ENCODE measurements around the gene TBATA.
A peak's percentile ranks its signal among the peaks of the same experiment; 100 is the strongest.

TBATA gene

GRCh38 chr10:70806841-70807240 is 21.7 kb upstream of the TBATA start:
- DNase-seq = no peak

- DNase-seq = no peak
These were observed 20.5 kb upstream of the TBATA start for GRCh38 chr10:70805619-70806215.

GRCh38 chr10:70804421-70804808 is 19.2 kb upstream of the TBATA start:
- DNase-seq = no peak

GRCh38 chr10:70803775-70804420 is 18.7 kb upstream of the TBATA start:
- DNase-seq = no peak

GRCh38 chr10:70801854-70802253 is 16.7 kb upstream of the TBATA start:
- DNase-seq = no peak

GRCh38 chr10:70799124-70799523 is 13.9 kb upstream of the TBATA start:
- DNase-seq = no peak

- no peak for DNase-seq
These were observed 12.7 kb upstream of the TBATA start for GRCh38 chr10:70797840-70798239.

GRCh38 chr10:70795613-70796012 is 10.4 kb upstream of the TBATA start:
- no peak for DNase-seq

GRCh38 chr10:70791386-70792039 is 6.3 kb upstream of the TBATA start:
- no peak for DNase-seq

GRCh38 chr10:70786799-70787415 is 1.7 kb upstream of the TBATA start:
- peak; percentile 12 for DNase-seq

- DNase-seq = no peak
These were observed 706 bp downstream of the TBATA start for GRCh38 chr10:70784471-70784870.

GRCh38 chr10:70784016-70784415 is 1.2 kb downstream of the TBATA start:
- no peak for DNase-seq

GRCh38 chr10:70782746-70783680 is 2.2 kb downstream of the TBATA start:
- no peak for DNase-seq

- no peak for DNase-seq
These were observed 3.0 kb downstream of the TBATA start for GRCh38 chr10:70782086-70782745.

GRCh38 chr10:70781461-70782051 is 3.6 kb downstream of the TBATA start:
- DNase-seq = no peak

GRCh38 chr10:70780772-70781171 is 4.4 kb downstream of the TBATA start:
- no peak for DNase-seq

- DNase-seq = no peak
These were observed 4.8 kb downstream of the TBATA start for GRCh38 chr10:70780370-70780760.

- DNase-seq = no peak
These were observed 5.4 kb downstream of the TBATA start for GRCh38 chr10:70779511-70780369.

GRCh38 chr10:70779088-70779487 is 6.1 kb downstream of the TBATA start:
- DNase-seq = no peak

- DNase-seq = no peak
These were observed 6.8 kb downstream of the TBATA start for GRCh38 chr10:70778267-70778924.

All from NK-92 treated with Interleukin-12 subunit alpha and Interleukin-12 subunit beta, amount 100 ng/mL, for 24 hours (cell line).